Natural killer cell treated with Interleukin-12 subunit alpha and Interleukin-12 subunit beta and Interleukin-15 and Interleukin-18, amount 100 ng/mL, for 72 hours (primary cell): Measurements from ENCODE around the gene BICD2. TPM values are rescaled to one million over a fixed set of nuclear protein-coding genes. Genes with fewer than 3 reads are reported as not detected.

Source experiments
- ATAC-seq, 2 donors: fragments of 150-1000 bp; cut with Tn5 transposase in 1 of 2; sonication (Bioruptor Pico), chemical (Tn5 transposase) in 1 of 2; 2 replicates each; pipeline ENCODE4 v1.10.0; 2021
- DNase-seq: peaks from one replicate; pipeline ENCODE4 v3.0.0; 2022; ENCODE audit warnings: low spot score
- H3K27ac Mint-ChIP-seq, 2 donors: 1 replicate in 1 of 2; 2 replicates in 1 of 2; pipeline ENCODE4 v1.8.0; 2022; ENCODE audit warnings: mixed read lengths in 2 of 2, mild to moderate bottlenecking in 1 of 2, moderate library complexity in 1 of 2
- H3K27me3 Mint-ChIP-seq, 2 donors: 1 replicate in 1 of 2; 2 replicates in 1 of 2; pipeline ENCODE4 v1.8.0; 2022; ENCODE audit warnings: mixed read lengths in 2 of 2
- H3K36me3 Mint-ChIP-seq: one replicate; pipeline ENCODE4 v1.8.0; 2022; ENCODE audit warnings: mixed read lengths
- H3K4me1 Mint-ChIP-seq, 2 donors: 1 replicate in 1 of 2; 2 replicates in 1 of 2; pipeline ENCODE4 v1.8.0; 2022; ENCODE audit warnings: low read depth in 2 of 2, mixed read lengths in 2 of 2, mild to moderate bottlenecking in 1 of 2
- H3K4me3 Mint-ChIP-seq: one replicate; pipeline ENCODE4 v1.8.0; 2022; ENCODE audit warnings: mixed read lengths
- H3K9me3 Mint-ChIP-seq: 2 replicates; pipeline ENCODE4 v1.8.0; 2022; ENCODE audit warnings: mixed read lengths
- total RNA-seq, 2 donors: library from RNA; stranded (reverse); gene quantifications; one replicate each; pipeline ENCODE4 v1.2.3, GENCODE V29; 2022

BICD2 gene
- total RNA-seq, 2 donors from 2014 or later, result 31.8 to 37.9 TPM

DNA sequence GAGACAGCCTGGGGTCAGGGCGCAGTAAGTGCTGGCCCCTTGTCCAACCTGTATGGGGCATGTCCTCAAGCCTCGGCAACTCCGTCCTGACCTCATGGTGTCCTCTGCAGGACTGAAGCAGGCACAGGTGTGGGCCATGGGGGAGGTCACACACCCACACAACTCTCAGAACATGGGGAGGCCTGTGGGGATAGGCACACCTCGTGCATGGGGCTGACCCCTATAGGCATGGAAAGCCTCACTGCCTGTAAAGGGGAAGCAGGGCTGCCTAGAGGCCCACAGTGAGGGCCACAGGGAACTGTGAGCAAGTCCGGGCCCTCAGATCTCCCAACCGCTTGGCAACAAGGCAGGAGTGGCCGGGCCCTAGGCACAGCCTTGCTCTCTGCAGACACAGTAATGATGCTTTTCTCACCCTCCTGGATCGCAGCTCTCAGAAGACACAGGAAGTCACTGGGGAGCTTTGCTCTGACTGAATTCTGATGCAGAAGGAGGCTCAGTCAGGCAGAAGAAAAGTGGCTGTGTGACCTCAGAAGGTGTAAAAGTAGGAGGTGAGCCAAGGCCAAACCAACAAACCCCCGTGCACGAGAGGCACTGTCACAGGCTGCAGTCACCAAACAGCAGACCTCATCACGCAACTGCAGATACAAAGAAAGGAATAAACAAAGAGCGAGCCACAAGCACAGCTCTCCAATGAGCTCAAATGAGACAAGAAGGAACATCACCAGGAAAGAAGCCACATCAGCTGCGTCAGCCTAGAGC, 100.1 kb downstream of the BICD2 start:
- ATAC-seq (peak; percentile 51 to 69), DNase-seq (no peak)
- no peaks in the 10 kb centered on the region for H3K27me3 Mint-ChIP-seq
- H3K27ac Mint-ChIP-seq, result peak overlapping the region in 1 of 2 donors; percentile 29
- no peaks in the 10 kb centered on the region for H3K36me3 Mint-ChIP-seq
- peak overlapping the region; percentile 47 for H3K4me3 Mint-ChIP-seq
- peaks cover 51 to 52% of the 10 kb centered on the region in 2 donors for H3K4me1 Mint-ChIP-seq
- H3K9me3 Mint-ChIP-seq, result no peaks in the 10 kb centered on the region

DNA sequence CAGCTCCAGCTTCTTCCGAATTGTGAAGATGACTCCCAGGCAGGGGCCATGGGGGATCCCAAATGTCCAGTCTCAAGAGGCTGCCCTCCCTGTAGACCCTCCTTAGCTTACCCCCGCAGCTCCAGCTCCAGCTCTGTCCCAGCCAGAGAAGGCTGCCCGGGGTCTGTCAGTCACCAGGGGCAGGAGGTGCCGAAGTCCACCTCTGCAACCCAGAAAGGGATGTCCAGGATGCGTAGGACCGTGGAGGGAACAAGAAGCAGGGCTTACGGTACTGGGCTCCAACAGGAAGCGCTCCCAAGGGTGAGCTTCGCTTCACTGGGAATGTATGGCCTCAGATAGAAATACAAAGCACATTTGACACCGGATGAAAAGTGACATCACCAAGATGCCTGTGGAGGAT, 100.7 kb downstream of the BICD2 start:
- DNase-seq, result no peak
- H3K27me3 Mint-ChIP-seq, result no peaks in the 10 kb centered on the region
- no peaks in the 10 kb centered on the region for H3K9me3 Mint-ChIP-seq
- peaks cover 48% of the 10 kb centered on the region in 2 donors for H3K4me1 Mint-ChIP-seq
- no peak overlapping the region for H3K4me3 Mint-ChIP-seq
- H3K27ac Mint-ChIP-seq, result peak overlapping the region in 1 of 2 donors; percentile 47
- H3K36me3 Mint-ChIP-seq, result no peaks in the 10 kb centered on the region
- ATAC-seq, result no peak

DNA sequence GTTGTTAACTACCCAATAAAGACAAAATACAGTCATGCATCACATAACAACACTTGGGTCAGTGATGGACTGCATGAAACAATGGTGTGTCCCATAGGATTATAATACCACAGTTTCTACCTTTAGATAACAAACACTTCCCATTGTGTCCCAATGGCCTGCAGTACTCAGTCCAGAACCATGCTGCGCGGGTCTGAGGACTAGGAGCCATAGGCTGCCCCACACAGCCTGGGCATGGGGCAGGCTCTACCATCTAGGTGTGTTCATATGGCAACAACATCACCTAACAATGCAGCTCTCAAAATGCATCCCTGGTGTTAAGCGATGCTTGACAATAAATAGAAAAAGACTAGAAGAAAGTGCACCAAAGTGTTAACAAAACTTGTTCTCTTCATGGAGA, 101.5 kb downstream of the BICD2 start:
- H3K4me1 Mint-ChIP-seq, result peaks cover 39 to 41% of the 10 kb centered on the region in 2 donors
- DNase-seq (no peak), ATAC-seq (no peak)
- no peaks in the 10 kb centered on the region for H3K9me3 Mint-ChIP-seq
- no peak overlapping the region for H3K4me3 Mint-ChIP-seq
- H3K27me3 Mint-ChIP-seq, result no peaks in the 10 kb centered on the region
- no peaks in the 10 kb centered on the region for H3K36me3 Mint-ChIP-seq
- peak overlapping the region in 1 of 2 donors; percentile 47 for H3K27ac Mint-ChIP-seq

DNA sequence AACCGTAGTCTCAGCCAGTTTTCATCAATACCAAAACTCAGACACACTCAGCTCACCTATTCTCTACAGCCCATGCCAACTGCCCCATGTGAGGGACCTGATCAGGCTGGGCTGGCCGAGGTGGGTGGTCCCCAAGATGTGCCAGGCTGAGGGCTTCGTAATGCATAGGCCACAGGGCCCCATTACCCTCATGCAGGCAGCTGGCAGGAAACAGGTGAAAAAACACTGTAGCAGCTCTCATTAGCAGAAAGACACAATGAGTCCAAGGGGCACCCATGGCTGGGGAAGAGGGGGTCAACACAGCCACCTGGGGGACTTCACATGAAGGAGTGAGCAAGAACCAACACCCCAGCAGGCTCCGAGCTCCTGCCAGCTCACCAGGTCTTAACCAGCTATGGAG, 102.9 kb downstream of the BICD2 start:
- H3K4me1 Mint-ChIP-seq, result peaks cover 32% of the 10 kb centered on the region in 2 donors
- H3K4me3 Mint-ChIP-seq, result no peak overlapping the region
- DNase-seq, result no peak
- H3K27ac Mint-ChIP-seq, result no peak overlapping the region
- no peaks in the 10 kb centered on the region for H3K27me3 Mint-ChIP-seq
- ATAC-seq, result no peak
- no peaks in the 10 kb centered on the region for H3K36me3 Mint-ChIP-seq
- H3K9me3 Mint-ChIP-seq, result no peaks in the 10 kb centered on the region

Other genes with a start within 250 kb of the BICD2 start
- gene ECM2, start 228.8 kb downstream of the BICD2 start, total RNA-seq, result not detected
- 10 to 100 TPM; 11.8 to 21.9 TPM for gene IPPK, start 94.7 kb downstream of the BICD2 start, total RNA-seq
- 10 to 100 TPM; 10.4 to 10.9 TPM for gene ZNF484, start 113.2 kb upstream of the BICD2 start, total RNA-seq
- 10 to 100 TPM; 42.0 to 43.3 TPM for gene FGD3, start 182.7 kb upstream of the BICD2 start, total RNA-seq